Measurements from ENCODE around the gene LARP4B.
"Not testable (repeated sequence)": the region's sequence is repeated elsewhere in the genome, so short reads cannot be mapped to it uniquely, and the experiment has no call there.

The LARP4B gene

GRCh38 chr10:784403-785088 is 147.0 kb downstream of the LARP4B start:
- no peak for FAIRE-seq

- no peak for FAIRE-seq
Observed at GRCh38 chr10:782751-783648, 148.5 kb downstream of the LARP4B start.

- no peak for FAIRE-seq
Observed at GRCh38 chr10:780536-781524, 150.7 kb downstream of the LARP4B start.

GRCh38 chr10:778626-779330 is 152.7 kb downstream of the LARP4B start:
- no peak for FAIRE-seq

- no peak for FAIRE-seq
Observed at GRCh38 chr10:777913-778479, 153.5 kb downstream of the LARP4B start.

GRCh38 chr10:776772-777171 is 154.7 kb downstream of the LARP4B start:
- FAIRE-seq: no peak

GRCh38 chr10:775245-776075 is 156.0 kb downstream of the LARP4B start:
- FAIRE-seq: no peak

GRCh38 chr10:774661-775244 is 156.8 kb downstream of the LARP4B start:
- FAIRE-seq: no peak

GRCh38 chr10:774223-774622 is 157.3 kb downstream of the LARP4B start:
- FAIRE-seq: no peak

- FAIRE-seq: no peak
Observed at GRCh38 chr10:773562-774161, 157.8 kb downstream of the LARP4B start.

- FAIRE-seq: no peak
Observed at GRCh38 chr10:772227-772637, 159.3 kb downstream of the LARP4B start.

GRCh38 chr10:771647-772046 is 159.9 kb downstream of the LARP4B start:
- no peak for FAIRE-seq

GRCh38 chr10:770975-771374 is 160.5 kb downstream of the LARP4B start:
- FAIRE-seq: no peak

GRCh38 chr10:770048-770712 is 161.3 kb downstream of the LARP4B start:
- not testable (repeated sequence) for FAIRE-seq

GRCh38 chr10:767794-768193 is 163.7 kb downstream of the LARP4B start:
- no peak for FAIRE-seq

- FAIRE-seq: no peak
Observed at GRCh38 chr10:767211-767610, 164.3 kb downstream of the LARP4B start.

GRCh38 chr10:761376-761775 is 170.1 kb downstream of the LARP4B start:
- no peak for FAIRE-seq

- FAIRE-seq: no peak
Observed at GRCh38 chr10:760622-761021, 170.9 kb downstream of the LARP4B start.

GRCh38 chr10:759898-760477 is 171.5 kb downstream of the LARP4B start:
- no peak for FAIRE-seq

Data from G401.6 (cell line).